Endodermal cell (in vitro differentiated cells): ENCODE measurements around the gene TEX44. TPM values are rescaled to one million over a fixed set of nuclear protein-coding genes. Genes with fewer than 3 reads are reported as not detected.

Experiments
- DNase-seq: peaks from one replicate; pipeline ENCODE4 v3.0.0-alpha.2; 2017
- H3K27ac ChIP-seq: 2 replicates; pipeline ENCODE4 v1.5.1; 2013; ENCODE audit warnings: mild to moderate bottlenecking, low read depth, low read length, moderate library complexity
- H3K27me3 ChIP-seq: 2 replicates; pipeline ENCODE4 v1.6.1; 2013; ENCODE audit warnings: mild to moderate bottlenecking, low read length, moderate library complexity; ENCODE audit not compliant: insufficient read depth, control insufficient read depth, poor library complexity, severe bottlenecking
- H3K36me3 ChIP-seq: 2 replicates; pipeline ENCODE4 v1.7.0; 2013; ENCODE audit warnings: mild to moderate bottlenecking, low read length, moderate library complexity; ENCODE audit not compliant: control insufficient read depth, insufficient read depth
- H3K4me1 ChIP-seq: one replicate; pipeline ENCODE4 v1.7.0; 2013; ENCODE audit warnings: low read length; ENCODE audit not compliant: control insufficient read depth, insufficient read depth
- H3K4me3 ChIP-seq: 2 replicates; pipeline ENCODE4 v1.5.1; 2013; ENCODE audit warnings: mild to moderate bottlenecking, low read length, moderate library complexity
- H3K9ac ChIP-seq: 2 replicates; pipeline ENCODE4 v1.6.1; 2013; ENCODE audit warnings: mild to moderate bottlenecking, low read length, moderate library complexity; ENCODE audit not compliant: poor library complexity, severe bottlenecking; ENCODE audit errors: extremely low read depth
- H3K9me3 ChIP-seq: 2 replicates; pipeline ENCODE4 v1.6.1; 2013; ENCODE audit warnings: mild to moderate bottlenecking, low read length, moderate library complexity; ENCODE audit not compliant: control insufficient read depth
- H3K27ac Mint-ChIP-seq: 2 replicates; pipeline ENCODE4 v1.8.0; 2020; ENCODE audit warnings: mixed read lengths
- H3K27me3 Mint-ChIP-seq: 2 replicates; pipeline ENCODE4 v1.8.0; 2021; ENCODE audit warnings: mild to moderate bottlenecking, mixed read lengths; ENCODE audit not compliant: insufficient read depth
- H3K36me3 Mint-ChIP-seq: 2 replicates; pipeline ENCODE4 v1.8.0; 2020; ENCODE audit warnings: low read depth, mixed read lengths
- H3K4me1 Mint-ChIP-seq: 2 replicates; pipeline ENCODE4 v1.8.0; 2020; ENCODE audit warnings: mixed read lengths
- H3K4me3 Mint-ChIP-seq: 2 replicates; pipeline ENCODE4 v1.8.0; 2020; ENCODE audit warnings: mild to moderate bottlenecking, moderate library complexity, mixed read lengths
- H3K9me3 Mint-ChIP-seq: 2 replicates; pipeline ENCODE4 v1.8.0; 2020; ENCODE audit warnings: mild to moderate bottlenecking, mixed read lengths
- WGBS, 2 experiments: methylation state at CpG; one replicate each; pipeline versions ENCODE4 v1.1.5 to v1.1.7; 2013; ENCODE audit warnings: missing lambda C conversion rate in 2 of 2, mixed read lengths in 1 of 2; ENCODE audit not compliant: insufficient coverage in 1 of 2, insufficient read length in 1 of 2; 5-methylcytosine and 5-hydroxymethylcytosine counted together
- long read RNA-seq, 4 experiments: library from polyadenylated mRNA in 2 of 4; library from RNA in 1 of 4; library from capped mRNA in 1 of 4; stranded (forward) in 3 of 4; unstranded in 1 of 4; transcript quantifications; one replicate each; pipeline ENCODE4 v2.0.0, GENCODE V29; 2020 to 2021; ENCODE audit warnings: inconsistent platforms in 1 of 4
- polyA plus RNA-seq, 2 experiments: library from polyadenylated mRNA; stranded (reverse); fragments of 50-300 nt; gene quantifications; one replicate each; pipeline ENCODE4 v1.2.3, GENCODE V29; 2013
- total RNA-seq, 2 donors: library from RNA; stranded (reverse); fragmentation: NEBNext Ultra II Directional in 1 of 2; extraction: Animal tissue kit (Norgen Biotek cat#: 25700) in 1 of 2; gene quantifications; 2 replicates in 1 of 2; 3 replicates in 1 of 2; pipeline ENCODE4 v1.2.1, GENCODE V29; 2021
- TF ChIP-seq, protein P1 (sequence below): fragments of 200-600 bp; sonication (generic); conservative IDR thresholded peaks from 2 replicates; pipeline ENCODE4 v1.5.0; 2021; ENCODE audit warnings: antibody characterized with exemption, mild to moderate bottlenecking

Gene TEX44
- total RNA-seq = not detected
- not detected for polyA plus RNA-seq (2013, experiment 1 of 2)
- polyA plus RNA-seq (2013, experiment 2 of 2) = not detected
- long read RNA-seq, experiment 1 = 0 reads
- long read RNA-seq, experiment 2 = 0 reads
- long read RNA-seq, experiment 3 = 0 reads
- long read RNA-seq, experiment 4 = 0 reads

DNA sequence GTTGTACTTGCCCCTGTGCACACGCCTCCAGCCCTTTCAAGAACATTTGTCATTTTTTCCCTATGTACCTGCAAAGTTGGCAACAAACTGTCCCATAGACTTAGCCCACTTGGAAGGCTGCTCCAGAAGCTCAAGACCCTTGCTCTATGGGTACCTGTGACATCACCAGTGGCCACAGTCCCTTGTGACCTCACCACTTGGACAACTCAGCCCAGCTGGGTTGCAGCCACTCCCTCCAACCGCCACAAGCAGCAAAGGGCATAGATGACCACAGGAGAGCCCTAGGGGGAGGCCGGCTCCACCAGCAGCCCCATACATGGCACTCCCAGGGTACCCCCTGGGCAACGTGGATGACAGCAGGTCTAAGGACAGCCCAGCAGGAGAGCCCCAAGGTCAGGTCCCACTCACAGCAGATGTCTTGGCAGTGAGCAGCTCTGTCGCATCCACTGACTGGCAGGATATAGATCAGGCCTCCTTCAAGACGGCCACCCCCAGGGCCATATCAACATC is at the start of gene TEX44:
Gene TEX44 (plus strand): TSS at position 229 of the 510 bp plus-strand sequence. CDS start 88 bp downstream, at position 317.
- TF ChIP-seq, protein P1, sequence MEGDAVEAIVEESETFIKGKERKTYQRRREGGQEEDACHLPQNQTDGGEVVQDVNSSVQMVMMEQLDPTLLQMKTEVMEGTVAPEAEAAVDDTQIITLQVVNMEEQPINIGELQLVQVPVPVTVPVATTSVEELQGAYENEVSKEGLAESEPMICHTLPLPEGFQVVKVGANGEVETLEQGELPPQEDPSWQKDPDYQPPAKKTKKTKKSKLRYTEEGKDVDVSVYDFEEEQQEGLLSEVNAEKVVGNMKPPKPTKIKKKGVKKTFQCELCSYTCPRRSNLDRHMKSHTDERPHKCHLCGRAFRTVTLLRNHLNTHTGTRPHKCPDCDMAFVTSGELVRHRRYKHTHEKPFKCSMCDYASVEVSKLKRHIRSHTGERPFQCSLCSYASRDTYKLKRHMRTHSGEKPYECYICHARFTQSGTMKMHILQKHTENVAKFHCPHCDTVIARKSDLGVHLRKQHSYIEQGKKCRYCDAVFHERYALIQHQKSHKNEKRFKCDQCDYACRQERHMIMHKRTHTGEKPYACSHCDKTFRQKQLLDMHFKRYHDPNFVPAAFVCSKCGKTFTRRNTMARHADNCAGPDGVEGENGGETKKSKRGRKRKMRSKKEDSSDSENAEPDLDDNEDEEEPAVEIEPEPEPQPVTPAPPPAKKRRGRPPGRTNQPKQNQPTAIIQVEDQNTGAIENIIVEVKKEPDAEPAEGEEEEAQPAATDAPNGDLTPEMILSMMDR = no peak
- H3K9me3 Mint-ChIP-seq = no peaks in the 10 kb centered on the region
- Histone ChIP-seq H3K9me3 (no peaks in the 10 kb centered on the region), H3K27me3 (no peaks in the 10 kb centered on the region), H3K36me3 (no peaks in the 10 kb centered on the region), H3K4me3 (no peak within 1 kb of the TSS), H3K27ac (no peak within 1 kb of the TSS), H3K4me1 (peaks cover 5% of the 10 kb centered on the region), H3K9ac (no peak within 1 kb of the TSS)
- no peaks in the 10 kb centered on the region for H3K27me3 Mint-ChIP-seq
- H3K27ac Mint-ChIP-seq = no peak within 1 kb of the TSS
- H3K4me3 Mint-ChIP-seq = no peak within 1 kb of the TSS
- DNase-seq = peak; percentile 34
- 93 to 96% methylated on average over 5 to 6 of the region's 6 CpGs for WGBS, 2 experiments
- H3K4me1 Mint-ChIP-seq = peaks cover 9% of the 10 kb centered on the region
- H3K36me3 Mint-ChIP-seq = no peaks in the 10 kb centered on the region

- no peak for DNase-seq
- peaks cover 2% of the 10 kb centered on the region for H3K27me3 Mint-ChIP-seq
- Histone ChIP-seq H3K36me3 (no peaks in the 10 kb centered on the region), H3K9me3 (no peaks in the 10 kb centered on the region), H3K4me3 (no peak overlapping the region), H3K9ac (no peak overlapping the region), H3K27me3 (no peaks in the 10 kb centered on the region), H3K4me1 (no peaks in the 10 kb centered on the region), H3K27ac (peak overlapping the region; percentile 38)
- H3K4me1 Mint-ChIP-seq = no peaks in the 10 kb centered on the region
- 94 to 97% methylated on average over 11 to 14 of the region's 14 CpGs for WGBS, 2 experiments
- TF ChIP-seq, protein P1 = no peak
- H3K4me3 Mint-ChIP-seq = no peak overlapping the region
- no peaks in the 10 kb centered on the region for H3K36me3 Mint-ChIP-seq
- peaks cover 14% of the 10 kb centered on the region for H3K9me3 Mint-ChIP-seq
- H3K27ac Mint-ChIP-seq = no peak overlapping the region
Measured at GRCh38 chr2:231545105-231545902, 47.4 kb upstream of the TEX44 start.

- H3K9me3 Mint-ChIP-seq = peaks cover 18% of the 10 kb centered on the region
- no peak overlapping the region for H3K4me3 Mint-ChIP-seq
- peaks cover 2% of the 10 kb centered on the region for H3K27me3 Mint-ChIP-seq
- Histone ChIP-seq H3K27me3 (no peaks in the 10 kb centered on the region), H3K4me1 (no peaks in the 10 kb centered on the region), H3K9ac (no peak overlapping the region), H3K36me3 (no peaks in the 10 kb centered on the region), H3K27ac (no peak overlapping the region), H3K9me3 (no peaks in the 10 kb centered on the region), H3K4me3 (no peak overlapping the region)
- H3K4me1 Mint-ChIP-seq = no peaks in the 10 kb centered on the region
- 86 to 93% methylated on average over 7 to 13 of the region's 13 CpGs for WGBS, 2 experiments
- no peak for DNase-seq
- TF ChIP-seq, protein P1 = no peak
- no peaks in the 10 kb centered on the region for H3K36me3 Mint-ChIP-seq
- H3K27ac Mint-ChIP-seq = no peak overlapping the region
Measured at GRCh38 chr2:231546014-231546715, 46.5 kb upstream of the TEX44 start.
